Measurements from ENCODE around the gene ZNF575.
"Not testable (repeated sequence)": the region's sequence is repeated elsewhere in the genome, so short reads cannot be mapped to it uniquely, and the experiment has no call there.

Gene ZNF575

GRCh38 chr19:43533546-43534304 lies 737 bp downstream of the ZNF575 start:
- H3K9me3 ChIP-seq (ENCODE audit: control insufficient read depth, low read depth, low read length): no peaks in the 10 kb centered on the region
- no peak overlapping the region for H3K27ac ChIP-seq (ENCODE audit: low read length)
- peaks cover 11% of the 10 kb centered on the region for H3K4me1 ChIP-seq (ENCODE audit: control insufficient read depth, low read depth, low read length)
- H3K36me3 ChIP-seq (ENCODE audit: control insufficient read depth, low read depth, low read length): peaks cover 6% of the 10 kb centered on the region
- H3K4me3 ChIP-seq (ENCODE audit: low read length): peak overlapping the region; percentile 71
- H3K27me3 ChIP-seq (ENCODE audit: control insufficient read depth, insufficient read depth, low read length): peaks cover under 1% of the 10 kb centered on the region
- peak overlapping the region; percentile 43 for H3K9ac ChIP-seq (ENCODE audit: low read length)

- H3K36me3 ChIP-seq (ENCODE audit: control insufficient read depth, low read depth, low read length): peaks cover 11% of the 10 kb centered on the region
- peak overlapping the region; percentile 43 for H3K9ac ChIP-seq (ENCODE audit: low read length)
- no peaks in the 10 kb centered on the region for H3K9me3 ChIP-seq (ENCODE audit: control insufficient read depth, low read depth, low read length)
- no peak overlapping the region for H3K27ac ChIP-seq (ENCODE audit: low read length)
- no peaks in the 10 kb centered on the region for H3K27me3 ChIP-seq (ENCODE audit: control insufficient read depth, insufficient read depth, low read length)
- peak overlapping the region; percentile 71 for H3K4me3 ChIP-seq (ENCODE audit: low read length)
- peaks cover 11% of the 10 kb centered on the region for H3K4me1 ChIP-seq (ENCODE audit: control insufficient read depth, low read depth, low read length)
Measured at GRCh38 chr19:43534305-43534815, 1.4 kb downstream of the ZNF575 start.

- no peak overlapping the region for H3K9ac ChIP-seq (ENCODE audit: low read length)
- peaks cover 11% of the 10 kb centered on the region for H3K4me1 ChIP-seq (ENCODE audit: control insufficient read depth, low read depth, low read length)
- no peak overlapping the region for H3K4me3 ChIP-seq (ENCODE audit: low read length)
- H3K36me3 ChIP-seq (ENCODE audit: control insufficient read depth, low read depth, low read length): peaks cover 14% of the 10 kb centered on the region
- H3K27ac ChIP-seq (ENCODE audit: low read length): no peak overlapping the region
- H3K27me3 ChIP-seq (ENCODE audit: control insufficient read depth, insufficient read depth, low read length): no peaks in the 10 kb centered on the region
- H3K9me3 ChIP-seq (ENCODE audit: control insufficient read depth, low read depth, low read length): no peaks in the 10 kb centered on the region
Measured at GRCh38 chr19:43534816-43535761, 2.1 kb downstream of the ZNF575 start.

- Histone ChIP-seq H3K9me3 (ENCODE audit: control insufficient read depth, low read depth, low read length) (no peaks in the 10 kb centered on the region), H3K9ac (ENCODE audit: low read length) (no peak overlapping the region), H3K27me3 (ENCODE audit: control insufficient read depth, insufficient read depth, low read length) (no peaks in the 10 kb centered on the region), H3K27ac (ENCODE audit: low read length) (no peak overlapping the region), H3K4me1 (ENCODE audit: control insufficient read depth, low read depth, low read length) (peaks cover 11% of the 10 kb centered on the region), H3K36me3 (ENCODE audit: control insufficient read depth, low read depth, low read length) (peaks cover 37% of the 10 kb centered on the region), H3K4me3 (ENCODE audit: low read length) (no peak overlapping the region)
Measured at GRCh38 chr19:43538922-43539321, 5.9 kb downstream of the ZNF575 start.

- no peak overlapping the region for H3K9ac ChIP-seq (ENCODE audit: low read length)
- no peak overlapping the region for H3K4me3 ChIP-seq (ENCODE audit: low read length)
- H3K36me3 ChIP-seq (ENCODE audit: control insufficient read depth, low read depth, low read length): peaks cover 40% of the 10 kb centered on the region
- peaks cover 5% of the 10 kb centered on the region for H3K4me1 ChIP-seq (ENCODE audit: control insufficient read depth, low read depth, low read length)
- no peaks in the 10 kb centered on the region for H3K9me3 ChIP-seq (ENCODE audit: control insufficient read depth, low read depth, low read length)
- no peaks in the 10 kb centered on the region for H3K27me3 ChIP-seq (ENCODE audit: control insufficient read depth, insufficient read depth, low read length)
- no peak overlapping the region for H3K27ac ChIP-seq (ENCODE audit: low read length)
Measured at GRCh38 chr19:43540381-43540780, 7.4 kb downstream of the ZNF575 start.

- Histone ChIP-seq H3K9ac (ENCODE audit: low read length) (no peak overlapping the region), H3K27ac (ENCODE audit: low read length) (no peak overlapping the region), H3K36me3 (ENCODE audit: control insufficient read depth, low read depth, low read length) (peaks cover 40% of the 10 kb centered on the region), H3K4me1 (ENCODE audit: control insufficient read depth, low read depth, low read length) (no peaks in the 10 kb centered on the region), H3K27me3 (ENCODE audit: control insufficient read depth, insufficient read depth, low read length) (no peaks in the 10 kb centered on the region), H3K4me3 (ENCODE audit: low read length) (no peak overlapping the region), H3K9me3 (ENCODE audit: control insufficient read depth, low read depth, low read length) (no peaks in the 10 kb centered on the region)
Measured at GRCh38 chr19:43541920-43542650, 9.1 kb downstream of the ZNF575 start.

GRCh38 chr19:43544077-43544476 lies 11.1 kb downstream of the ZNF575 start:
- no peak overlapping the region for H3K4me3 ChIP-seq (ENCODE audit: low read length)
- no peaks in the 10 kb centered on the region for H3K27me3 ChIP-seq (ENCODE audit: control insufficient read depth, insufficient read depth, low read length)
- no peak overlapping the region for H3K9ac ChIP-seq (ENCODE audit: low read length)
- no peak overlapping the region for H3K27ac ChIP-seq (ENCODE audit: low read length)
- H3K9me3 ChIP-seq (ENCODE audit: control insufficient read depth, low read depth, low read length): no peaks in the 10 kb centered on the region
- no peaks in the 10 kb centered on the region for H3K4me1 ChIP-seq (ENCODE audit: control insufficient read depth, low read depth, low read length)
- peaks cover 32% of the 10 kb centered on the region for H3K36me3 ChIP-seq (ENCODE audit: control insufficient read depth, low read depth, low read length)

GRCh38 chr19:43545276-43545675 lies 12.3 kb downstream of the ZNF575 start:
- Histone ChIP-seq H3K4me3 (ENCODE audit: low read length) (no peak overlapping the region), H3K9ac (ENCODE audit: low read length) (no peak overlapping the region)

GRCh38 chr19:43545981-43546380 lies 13.0 kb downstream of the ZNF575 start:
- no peak overlapping the region for H3K27ac ChIP-seq (ENCODE audit: low read length)
- H3K27me3 ChIP-seq (ENCODE audit: control insufficient read depth, insufficient read depth, low read length): no peaks in the 10 kb centered on the region
- no peak overlapping the region for H3K4me3 ChIP-seq (ENCODE audit: low read length)
- H3K9ac ChIP-seq (ENCODE audit: low read length): no peak overlapping the region
- H3K4me1 ChIP-seq (ENCODE audit: control insufficient read depth, low read depth, low read length): no peaks in the 10 kb centered on the region
- peaks cover 23% of the 10 kb centered on the region for H3K36me3 ChIP-seq (ENCODE audit: control insufficient read depth, low read depth, low read length)
- no peaks in the 10 kb centered on the region for H3K9me3 ChIP-seq (ENCODE audit: control insufficient read depth, low read depth, low read length)

More at GRCh38 chr19:43545276-43545675, 12.3 kb downstream of the ZNF575 start:
- no peaks in the 10 kb centered on the region for H3K27me3 ChIP-seq (ENCODE audit: control insufficient read depth, insufficient read depth, low read length)
- H3K9me3 ChIP-seq (ENCODE audit: control insufficient read depth, low read depth, low read length): no peaks in the 10 kb centered on the region
- H3K36me3 ChIP-seq (ENCODE audit: control insufficient read depth, low read depth, low read length): peaks cover 24% of the 10 kb centered on the region
- no peaks in the 10 kb centered on the region for H3K4me1 ChIP-seq (ENCODE audit: control insufficient read depth, low read depth, low read length)
- H3K27ac ChIP-seq (ENCODE audit: low read length): no peak overlapping the region

GRCh38 chr19:43546581-43546980 lies 13.6 kb downstream of the ZNF575 start:
- Histone ChIP-seq H3K4me1 (ENCODE audit: control insufficient read depth, low read depth, low read length) (no peaks in the 10 kb centered on the region), H3K4me3 (ENCODE audit: low read length) (no peak overlapping the region), H3K9ac (ENCODE audit: low read length) (no peak overlapping the region), H3K27me3 (ENCODE audit: control insufficient read depth, insufficient read depth, low read length) (no peaks in the 10 kb centered on the region), H3K9me3 (ENCODE audit: control insufficient read depth, low read depth, low read length) (no peaks in the 10 kb centered on the region), H3K27ac (ENCODE audit: low read length) (no peak overlapping the region), H3K36me3 (ENCODE audit: control insufficient read depth, low read depth, low read length) (peaks cover 29% of the 10 kb centered on the region)

GRCh38 chr19:43547926-43548325 lies 14.9 kb downstream of the ZNF575 start:
- peaks cover 32% of the 10 kb centered on the region for H3K36me3 ChIP-seq (ENCODE audit: control insufficient read depth, low read depth, low read length)
- H3K27me3 ChIP-seq (ENCODE audit: control insufficient read depth, insufficient read depth, low read length); H3K9ac ChIP-seq (ENCODE audit: low read length); H3K4me1 ChIP-seq (ENCODE audit: control insufficient read depth, low read depth, low read length); H3K27ac ChIP-seq (ENCODE audit: low read length); H3K9me3 ChIP-seq (ENCODE audit: control insufficient read depth, low read depth, low read length); H3K4me3 ChIP-seq (ENCODE audit: low read length): not testable (repeated sequence)
